ENCODE data around the gene LRRN4. TPM values are rescaled to one million over a fixed set of nuclear protein-coding genes. Genes with fewer than 3 reads are reported as not detected.

Gene LRRN4
- total RNA-seq, 1 donor from 2014 or later, result not detected

- H3K36me3 Mint-ChIP-seq (ENCODE audit: low read depth), result no peaks in the 10 kb centered on the region
- H3K27me3 Mint-ChIP-seq, result peaks cover 10% of the 10 kb centered on the region
- intact Hi-C loops (cut with micrococcal nuclease), result no loop called here
- H3K9me3 Mint-ChIP-seq, result no peaks in the 10 kb centered on the region
- ChIA-PET CTCF (no interaction called here), POLR2A (no interaction called here)
- DNase-seq (no peak), ATAC-seq (ENCODE audit: low read depth) (no peak)
- TF ChIP-seq CTCF (IDR thresholded peaks at IDR 0.05), result no peak
- peaks cover 4% of the 10 kb centered on the region for H3K4me1 Mint-ChIP-seq
- no peak overlapping the region for H3K27ac Mint-ChIP-seq
- H3K4me3 Mint-ChIP-seq, result no peak overlapping the region
Measured at GRCh38 chr20:6095409-6095808, 41.5 kb upstream of the LRRN4 start.

GRCh38 chr20:6094565-6094964 lies 40.7 kb upstream of the LRRN4 start:
- ATAC-seq (ENCODE audit: low read depth) (no peak), DNase-seq (no peak)
- Mint-ChIP-seq H3K27me3 (peaks cover 9% of the 10 kb centered on the region), H3K9me3 (no peaks in the 10 kb centered on the region), H3K36me3 (ENCODE audit: low read depth) (no peaks in the 10 kb centered on the region), H3K4me1 (peaks cover 4% of the 10 kb centered on the region), H3K27ac (no peak overlapping the region), H3K4me3 (no peak overlapping the region)
- POLR2A ChIA-PET, result no interaction called here
- CTCF ChIA-PET, result no interaction called here
- TF ChIP-seq CTCF (IDR thresholded peaks at IDR 0.05), result no peak
- intact Hi-C loops (cut with micrococcal nuclease), result no loop called here

GRCh38 chr20:6094063-6094462 lies 40.2 kb upstream of the LRRN4 start:
- Mint-ChIP-seq H3K27me3 (peaks cover 9% of the 10 kb centered on the region), H3K4me1 (peaks cover 4% of the 10 kb centered on the region), H3K36me3 (ENCODE audit: low read depth) (no peaks in the 10 kb centered on the region), H3K9me3 (no peaks in the 10 kb centered on the region), H3K27ac (no peak overlapping the region), H3K4me3 (no peak overlapping the region)
- CTCF ChIA-PET, result no interaction called here
- POLR2A ChIA-PET, result no interaction called here
- intact Hi-C loops (cut with micrococcal nuclease), result no loop called here
- DNase-seq (no peak), ATAC-seq (ENCODE audit: low read depth) (no peak)
- TF ChIP-seq CTCF (IDR thresholded peaks at IDR 0.05), result no peak

GRCh38 chr20:6091661-6092060 lies 37.8 kb upstream of the LRRN4 start:
- POLR2A ChIA-PET, result no interaction called here
- no peak overlapping the region for H3K4me3 Mint-ChIP-seq
- no peaks in the 10 kb centered on the region for H3K36me3 Mint-ChIP-seq (ENCODE audit: low read depth)

GRCh38 chr20:6086868-6087267 lies 33.0 kb upstream of the LRRN4 start:
- no peak overlapping the region for H3K27ac Mint-ChIP-seq
- intact Hi-C loops (cut with micrococcal nuclease), result no loop called here
- no peak for DNase-seq
- no peaks in the 10 kb centered on the region for H3K36me3 Mint-ChIP-seq (ENCODE audit: low read depth)
- no peak for TF ChIP-seq CTCF (IDR thresholded peaks at IDR 0.05)
- H3K4me3 Mint-ChIP-seq, result no peak overlapping the region
- no peaks in the 10 kb centered on the region for H3K4me1 Mint-ChIP-seq
- ChIA-PET CTCF (no interaction called here), POLR2A (no interaction called here)
- peaks cover 4% of the 10 kb centered on the region for H3K27me3 Mint-ChIP-seq
- peaks cover 3% of the 10 kb centered on the region for H3K9me3 Mint-ChIP-seq
- no peak for ATAC-seq (ENCODE audit: low read depth)

More at GRCh38 chr20:6091661-6092060, 37.8 kb upstream of the LRRN4 start:
- DNase-seq, result no peak
- intact Hi-C loops (cut with micrococcal nuclease), result no loop called here
- CTCF ChIA-PET, result no interaction called here
- H3K9me3 Mint-ChIP-seq, result peaks cover 2% of the 10 kb centered on the region
- H3K4me1 Mint-ChIP-seq, result peaks cover 4% of the 10 kb centered on the region
- peaks cover 9% of the 10 kb centered on the region for H3K27me3 Mint-ChIP-seq
- no peak for TF ChIP-seq CTCF (IDR thresholded peaks at IDR 0.05)
- no peak overlapping the region for H3K27ac Mint-ChIP-seq
- no peak for ATAC-seq (ENCODE audit: low read depth)
